GM19035 (cell line): ENCODE measurements around the gene IL37.
A peak's percentile ranks its signal among the peaks of the same experiment; 100 is the strongest.
"Not testable (repeated sequence)": the region's sequence is repeated elsewhere in the genome, so short reads cannot be mapped to it uniquely, and the experiment has no call there.

Source experiments
- ATAC-seq: cut with Tn5 transposase; IDR thresholded peaks from one replicate; pipeline ENCODE4 v1.9.1; 2021; ENCODE audit not compliant: unreplicated experiment

The IL37 gene

DNA sequence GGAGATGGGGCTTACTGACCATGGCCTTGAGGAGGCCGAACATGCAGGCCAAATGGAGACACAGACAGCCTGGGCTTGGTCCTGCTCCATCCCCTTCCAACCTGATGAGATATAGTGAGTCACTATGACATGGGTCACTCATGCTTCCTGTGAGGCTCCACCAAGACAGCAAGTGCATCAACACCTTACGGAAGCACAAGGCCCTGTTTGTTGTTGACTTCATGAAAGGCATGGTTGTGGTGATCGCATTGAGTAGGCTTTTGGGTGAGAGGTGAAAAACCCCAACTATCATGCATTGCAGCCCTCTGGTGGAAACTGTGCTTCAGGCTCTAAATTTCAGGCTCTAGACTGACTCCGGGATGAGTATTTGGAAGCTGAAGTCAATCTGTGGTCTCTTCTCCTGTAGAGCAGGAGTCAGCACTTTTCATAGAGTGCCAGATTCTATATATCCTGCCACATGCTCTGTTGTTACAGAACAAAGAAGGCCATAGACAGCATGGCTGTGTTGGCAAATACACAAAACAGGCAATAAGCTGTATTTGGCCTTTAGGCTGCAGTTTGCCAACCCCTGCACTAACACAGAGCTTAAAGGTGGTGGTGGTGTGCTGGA is 10.1 kb downstream of the IL37 start:
- no peak for ATAC-seq

DNA sequence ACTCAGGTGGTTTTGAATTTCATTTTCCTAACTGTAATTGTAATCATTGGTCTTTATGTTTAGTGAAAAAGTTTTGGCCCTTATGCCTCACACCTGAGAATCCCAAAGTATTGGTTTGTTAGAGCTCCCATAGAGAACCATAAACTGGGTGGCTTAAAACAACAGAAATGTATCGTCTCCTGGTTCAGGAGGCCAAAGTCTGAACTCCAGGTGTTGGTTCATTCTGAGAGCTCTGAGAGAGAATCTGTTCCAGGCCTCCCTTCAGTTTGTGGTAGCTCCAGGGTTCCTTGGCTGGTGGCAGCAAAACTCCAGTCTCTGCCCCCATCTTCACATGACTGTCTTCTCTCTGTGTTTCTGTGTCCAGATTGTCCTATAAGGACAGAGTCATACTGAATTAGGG is 11.0 kb downstream of the IL37 start:
- ATAC-seq: no peak

GRCh38 chr2:112923237-112923966 is 12.4 kb downstream of the IL37 start:
- no peak for ATAC-seq

GRCh38 chr2:112923967-112924338 is 13.0 kb downstream of the IL37 start:
- ATAC-seq: no peak

DNA sequence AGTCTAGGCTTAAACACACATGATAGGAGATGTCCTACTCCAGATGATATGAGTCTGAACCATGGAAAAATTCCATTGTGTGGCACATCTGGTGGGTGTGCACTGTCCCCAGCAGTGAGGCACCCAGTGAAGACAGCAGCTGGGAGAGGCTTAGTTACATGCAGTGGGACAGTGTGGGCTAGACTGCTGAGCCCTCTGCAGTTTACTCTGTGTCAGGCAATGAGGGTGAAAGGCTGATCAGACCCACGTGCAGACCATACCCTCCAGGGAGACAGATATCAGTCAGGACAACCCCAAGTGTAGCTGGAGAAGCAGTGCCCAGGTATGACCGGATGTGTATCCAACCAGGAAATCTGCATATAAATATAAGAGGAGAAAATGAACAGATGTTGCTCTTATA is 13.4 kb downstream of the IL37 start:
- no peak for ATAC-seq

GRCh38 chr2:112924821-112925220 is 13.9 kb downstream of the IL37 start:
- ATAC-seq: no peak

- no peak for ATAC-seq
Measured at GRCh38 chr2:112926707-112927106, 15.7 kb downstream of the IL37 start.

GRCh38 chr2:112927745-112928144 is 16.8 kb downstream of the IL37 start:
- ATAC-seq: no peak

DNA sequence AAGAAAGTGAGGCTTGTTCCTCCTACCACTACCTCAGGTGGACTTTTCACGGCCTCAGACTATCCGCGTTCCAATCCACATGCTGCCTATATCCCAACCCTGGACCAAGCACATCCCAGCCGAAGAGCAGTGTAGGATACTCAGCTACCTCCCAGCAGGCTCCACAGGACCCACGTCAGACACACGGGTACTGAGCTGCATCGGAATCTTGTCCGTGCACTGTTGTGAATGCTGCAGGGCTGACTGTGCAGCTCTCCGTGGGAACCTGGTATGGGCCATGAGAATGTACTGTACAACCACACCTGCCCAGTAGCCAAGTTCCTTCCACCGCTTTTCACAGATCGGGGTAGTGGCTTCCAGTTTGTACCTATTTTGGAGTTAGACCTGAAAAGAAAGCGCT is 22.3 kb downstream of the IL37 start:
- no peak for ATAC-seq

DNA sequence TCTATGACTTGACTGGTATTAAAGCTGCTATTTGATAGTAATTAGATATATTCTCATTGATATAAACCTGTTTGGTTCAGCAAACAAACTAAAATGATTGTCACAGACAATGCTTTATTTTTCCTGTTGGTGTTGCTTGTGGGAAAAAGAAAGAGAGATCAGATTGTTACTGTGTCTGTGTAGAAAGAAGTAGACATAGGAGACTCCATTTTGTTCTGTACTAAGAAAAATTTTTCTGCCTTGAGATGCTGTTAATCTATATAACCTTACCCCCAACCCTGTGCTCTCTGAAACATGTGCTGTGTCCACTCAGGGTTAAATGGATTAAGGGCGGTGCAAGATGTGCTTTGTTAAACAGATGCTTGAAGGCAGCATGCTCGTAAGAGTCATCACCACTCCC is 23.2 kb downstream of the IL37 start:
- ATAC-seq: not testable (repeated sequence)

GRCh38 chr2:112936927-112937232 is 25.9 kb downstream of the IL37 start:
- ATAC-seq: no peak

DNA sequence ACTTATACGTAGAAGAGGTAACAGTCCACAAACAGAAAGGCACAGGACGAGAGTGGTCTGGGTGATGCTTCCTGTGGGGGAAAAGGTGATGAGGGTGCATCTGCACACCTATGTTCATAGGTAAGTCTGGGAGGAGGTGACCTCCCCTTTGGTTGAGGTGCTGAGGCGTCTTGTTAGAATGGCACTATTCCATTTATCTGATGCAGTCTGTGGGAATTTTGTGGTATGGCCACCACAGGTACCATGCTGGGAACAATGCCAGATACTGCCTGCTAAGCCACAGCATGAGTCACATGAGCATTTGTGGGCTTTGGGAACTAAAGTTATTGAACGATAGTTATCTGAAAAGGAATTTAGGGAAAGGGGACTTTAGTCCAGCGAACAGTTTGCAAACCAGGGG is 27.9 kb downstream of the IL37 start:
- no peak for ATAC-seq

DNA sequence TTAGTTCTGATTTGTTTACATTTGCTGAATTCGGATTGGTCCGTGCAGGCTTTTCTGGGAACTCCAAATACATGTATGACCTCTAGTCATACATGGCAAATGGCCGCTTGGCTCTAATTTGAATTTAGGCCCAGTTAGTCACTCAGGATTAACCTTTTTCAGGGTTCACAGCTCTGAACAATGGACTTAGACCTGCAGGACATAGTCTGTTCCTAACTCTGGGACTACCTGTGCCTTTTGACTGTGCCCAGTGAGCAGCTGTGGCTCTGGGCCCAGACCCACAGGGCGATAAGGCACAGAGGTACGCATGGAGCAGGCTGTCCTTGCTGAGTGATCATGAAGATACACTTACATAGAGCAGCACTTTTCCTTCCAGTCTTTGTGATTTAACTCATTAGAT is 28.5 kb downstream of the IL37 start:
- ATAC-seq: no peak

DNA sequence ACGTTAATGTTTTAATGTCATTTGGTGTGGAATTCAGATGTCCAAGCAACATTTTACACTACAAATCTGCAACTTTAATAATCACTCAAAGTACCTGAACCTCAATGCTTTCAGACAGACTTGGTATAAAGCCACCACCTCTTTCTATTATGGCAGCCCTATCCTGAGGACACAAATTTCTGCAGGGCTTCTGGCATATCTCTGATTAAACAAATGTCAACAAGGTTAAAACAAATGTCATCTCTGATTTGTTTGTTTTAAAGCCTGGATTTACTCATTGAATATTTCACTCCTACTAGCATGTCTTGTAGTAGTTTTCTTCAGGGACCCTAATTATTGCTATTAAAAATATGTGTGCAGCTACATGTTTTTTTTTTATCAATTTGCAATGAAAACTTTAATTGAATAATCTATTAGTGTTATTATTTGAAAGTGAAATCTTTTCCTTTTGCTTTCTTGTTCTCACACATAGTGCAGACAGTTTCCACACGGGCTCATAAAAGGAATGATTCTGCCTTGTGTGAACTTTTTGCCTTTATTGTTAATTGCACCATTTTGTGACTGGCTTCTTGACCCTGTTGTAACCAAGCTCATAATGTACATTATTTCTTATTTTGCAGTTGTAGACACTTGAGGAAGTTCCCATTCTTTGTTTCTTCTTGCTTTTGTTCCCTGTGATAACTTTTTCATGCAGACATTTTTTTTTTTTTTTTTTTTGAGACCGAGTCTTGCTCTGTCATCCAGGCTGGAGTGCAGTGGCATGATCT is 30.1 kb downstream of the IL37 start:
- no peak for ATAC-seq

DNA sequence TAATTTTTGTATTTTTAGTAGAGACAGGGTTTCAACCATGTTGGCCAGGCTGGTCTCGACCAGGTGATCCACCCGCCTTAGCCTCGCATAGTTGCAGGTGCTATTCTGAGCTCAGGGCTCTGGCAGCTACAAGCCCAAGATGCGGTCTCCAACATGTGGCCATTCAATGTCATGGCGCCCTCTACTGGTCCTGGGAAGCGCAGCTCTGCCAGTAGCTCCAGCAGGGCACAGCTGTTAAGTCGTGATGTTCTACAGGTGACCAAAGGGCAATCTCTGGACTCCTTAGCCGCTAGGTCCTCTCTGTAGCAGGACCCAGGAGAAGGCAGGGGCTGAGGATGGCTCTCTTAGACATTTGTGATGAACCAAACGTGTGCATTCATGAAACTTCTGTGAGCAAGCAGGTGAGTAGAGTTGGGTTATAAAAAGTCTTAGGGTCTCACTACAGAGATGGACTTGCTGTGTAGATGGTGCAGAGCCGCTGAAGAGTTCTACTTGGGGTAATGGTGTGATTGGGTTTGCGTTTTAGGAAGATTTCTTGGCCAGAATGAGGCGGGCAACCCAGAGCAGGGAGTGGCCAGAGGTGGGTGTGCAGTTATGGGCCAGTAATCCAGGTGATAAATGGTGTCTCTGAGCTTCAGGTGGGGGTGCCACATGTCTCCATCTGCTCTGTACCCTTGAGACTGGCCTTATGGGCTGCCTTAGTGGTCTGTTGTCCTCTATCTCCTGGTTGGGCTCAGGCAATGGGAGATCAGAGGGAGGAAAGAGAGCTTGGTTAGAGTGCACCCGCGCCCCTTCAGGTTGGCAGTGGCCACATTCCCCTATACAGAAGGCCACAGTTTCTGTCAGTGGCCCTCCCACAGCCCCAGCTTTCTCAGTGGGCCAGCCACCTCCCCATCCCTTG is 31.0 kb downstream of the IL37 start:
- peak; percentile 85 for ATAC-seq

- no peak for ATAC-seq
Measured at GRCh38 chr2:112942654-112943002, 31.7 kb downstream of the IL37 start.

- no peak for ATAC-seq
Measured at GRCh38 chr2:112944971-112945370, 34.0 kb downstream of the IL37 start.

GRCh38 chr2:112946086-112946485 is 35.1 kb downstream of the IL37 start:
- no peak for ATAC-seq

DNA sequence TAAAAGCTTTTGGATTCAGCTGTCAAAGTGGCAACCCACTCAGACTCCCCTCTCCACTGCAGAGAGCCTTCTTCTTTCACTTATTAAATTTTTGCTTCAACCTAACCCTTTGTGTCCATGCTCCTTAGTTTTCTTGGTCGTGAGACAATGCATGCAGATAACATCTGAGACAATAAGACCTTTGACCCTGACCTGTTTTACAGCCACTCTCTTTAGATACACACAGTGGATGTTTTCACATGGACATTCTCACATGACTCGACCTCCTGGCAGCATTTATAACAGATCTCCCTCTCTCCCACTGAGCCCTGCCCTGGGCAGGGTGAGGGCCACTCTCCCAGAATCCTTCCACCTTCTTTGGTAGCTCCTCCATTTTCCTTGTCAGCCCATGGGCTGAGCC is 36.4 kb downstream of the IL37 start:
- no peak for ATAC-seq

DNA sequence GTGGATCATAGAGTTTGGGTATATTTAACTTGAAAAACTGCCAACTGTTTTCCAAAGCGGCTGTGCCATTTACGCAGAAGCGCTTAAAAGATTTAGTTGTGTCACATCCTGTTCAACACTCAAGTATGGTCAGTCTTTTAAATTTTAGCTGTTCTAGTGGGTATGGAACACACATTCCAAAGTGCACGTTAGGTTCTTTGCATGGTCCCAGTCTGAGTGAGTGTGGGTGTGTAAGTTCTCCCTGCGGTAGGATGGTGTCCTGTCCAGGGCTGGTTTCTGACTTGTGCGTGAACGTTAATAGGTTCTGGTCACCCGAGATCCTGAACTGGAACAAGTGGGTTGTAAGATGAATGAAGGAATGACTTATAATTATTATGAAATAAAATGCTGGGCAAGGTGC is 38.5 kb downstream of the IL37 start:
- ATAC-seq: no peak

DNA sequence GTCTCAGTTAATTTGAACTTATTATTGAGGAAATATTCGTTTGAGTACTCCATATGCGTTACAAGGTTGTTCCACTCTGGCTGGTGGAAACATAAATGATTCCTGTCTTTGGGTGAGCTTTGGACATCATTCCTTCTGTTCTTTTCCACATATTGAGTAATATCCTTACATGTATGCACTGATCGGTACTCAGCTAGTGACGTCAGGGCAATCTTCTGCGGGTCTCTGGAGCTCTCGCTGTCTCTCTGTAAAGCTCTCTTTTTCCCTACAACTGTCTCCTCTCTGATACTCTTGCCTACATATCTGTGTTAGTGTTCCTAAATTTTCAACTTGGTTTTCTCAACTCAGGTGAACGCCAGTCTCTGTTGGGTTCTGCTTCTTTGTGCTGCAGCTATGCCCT is 43.4 kb downstream of the IL37 start:
- ATAC-seq: no peak

DNA sequence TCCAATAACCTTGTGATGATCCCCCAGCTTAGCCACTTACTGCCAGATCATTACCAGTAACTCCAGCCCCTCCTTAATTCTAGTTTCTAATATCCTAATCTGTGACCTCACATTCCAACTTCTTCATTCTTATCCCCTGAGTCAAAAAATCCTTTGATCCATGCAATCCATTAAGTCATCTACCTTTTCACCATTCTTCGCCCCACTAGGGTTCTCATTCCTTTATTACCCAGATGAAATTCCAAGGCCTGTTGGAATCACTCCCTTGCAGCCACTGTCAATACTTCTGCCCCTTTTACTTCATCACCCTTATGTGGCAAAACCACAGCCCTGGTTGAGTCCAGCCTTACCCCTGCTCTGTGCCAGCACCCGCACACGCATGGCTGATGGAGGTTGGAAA is 46.5 kb downstream of the IL37 start:
- ATAC-seq: no peak
